Gastrocnemius medialis (tissue), 4 donors: ENCODE results near the gene PLXNC1. TPM values are rescaled to one million over a fixed set of nuclear protein-coding genes. Genes with fewer than 3 reads are reported as not detected.

Experiments
- ATAC-seq, 2 donors: fragments of 150-250 bp; one replicate each; pipeline ENCODE4 v1.9.1; 2016
- DNase-seq, 2 donors: peaks; one replicate each; pipeline ENCODE4 v3.0.0-alpha.2; 2019
- H3K27ac ChIP-seq, 4 donors: fragments of 200-600 bp; sonication (generic); 1 replicate in 1 of 4; 2 replicates in 3 of 4; pipeline ENCODE4 v1.5.1; 2016 to 2018; ENCODE audit warnings: mild to moderate bottlenecking in 2 of 4, moderate library complexity in 1 of 4
- H3K27me3 ChIP-seq, 3 donors: fragments of 200-600 bp; sonication (generic) in 2 of 3; 1 replicate in 1 of 3; 2 replicates in 2 of 3; pipeline versions ENCODE4 v1.5.1 to v1.6.0; 2016 to 2019; ENCODE audit warnings: mild to moderate bottlenecking in 1 of 3, moderate library complexity in 1 of 3
- H3K36me3 ChIP-seq, 2 donors: fragments of 200-600 bp; sonication (generic) in 1 of 2; one replicate each; pipeline ENCODE4 v1.5.1; 2017 to 2018
- H3K4me1 ChIP-seq, 2 donors: fragments of 200-600 bp; sonication (generic) in 1 of 2; one replicate each; pipeline ENCODE4 v1.5.1; 2016 to 2017; ENCODE audit warnings: mild to moderate bottlenecking in 2 of 2
- H3K4me3 ChIP-seq, 4 donors: fragments of 200-600 bp; sonication (generic) in 3 of 4; 1 replicate in 1 of 4; 2 replicates in 3 of 4; pipeline ENCODE4 v1.5.1; 2016 to 2019; ENCODE audit warnings: mild to moderate bottlenecking in 2 of 4
- H3K9me3 ChIP-seq, 3 donors: fragments of 200-600 bp; sonication (generic) in 2 of 3; 1 replicate in 1 of 3; 2 replicates in 2 of 3; pipeline ENCODE4 v1.5.1; 2016 to 2019
- POLR2A ChIP-seq, 2 donors: fragments of 450-650 bp; IDR thresholded peaks; one replicate each; pipeline ENCODE4 v1.6.1; 2017; ENCODE audit warnings: antibody characterized with exemption in 2 of 2, mild to moderate bottlenecking in 2 of 2, moderate library complexity in 2 of 2
- in situ Hi-C, 4 donors: fragments of 200-750 bp; cut with MboI; loops; one replicate each; pipeline versions ENCODE4 v1.15.0 to v1.8.0; 2017; ENCODE audit warnings: low sequenced_read_pairs in 4 of 4
- intact Hi-C: fragments of 100-400 bp; cut with DNase I; formaldehyde crosslinking; loops from one replicate; pipeline ENCODE4 v1.15.1; 2023; ENCODE audit warnings: low total_unique reads
- total RNA-seq, 4 donors: library from RNA; depleted of rRNA; stranded (reverse); fragments of >200 nt; gene quantifications; one replicate each; pipeline versions ENCODE4 v1.1.0 to v1.2.3, GENCODE V29; 2016
- TF ChIP-seq, protein P1 (sequence below), 5 experiments: fragments of 450-650 bp in 3 of 5; fragments of 200-600 bp in 2 of 5; sonication (generic) in 2 of 5; IDR thresholded peaks in 4 of 5; conservative IDR thresholded peaks in 1 of 5; 1 replicate in 4 of 5; 2 replicates in 1 of 5; pipeline ENCODE4 v1.5.1; 2016 to 2019; ENCODE audit warnings: antibody characterized with exemption in 5 of 5, mild to moderate bottlenecking in 3 of 5, moderate library complexity in 3 of 5

PLXNC1 gene
- total RNA-seq, 4 donors from 2014 or later: 0.62 to 2.2 (median 1.2) TPM

DNA sequence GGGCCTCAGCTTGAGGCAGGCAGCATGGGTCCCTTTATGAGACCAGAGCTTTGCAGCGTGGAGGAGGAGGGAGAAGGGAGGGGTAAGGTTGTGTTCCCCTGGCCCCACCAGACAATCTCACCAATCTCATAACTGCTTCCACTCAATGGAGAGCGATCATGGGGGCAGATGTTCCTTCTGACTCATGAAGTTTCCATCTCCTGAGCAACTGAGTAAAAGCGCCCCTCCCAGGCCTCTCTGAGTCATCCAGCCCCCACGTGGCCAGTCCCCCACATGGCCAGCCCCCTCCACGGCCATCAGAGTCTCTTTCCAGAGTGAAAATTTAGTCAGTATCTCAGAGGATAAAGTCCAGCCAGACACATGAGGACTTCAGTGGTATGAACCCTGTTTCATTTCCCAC, 39.2 kb upstream of the PLXNC1 start:
- ATAC-seq: no peak

DNA sequence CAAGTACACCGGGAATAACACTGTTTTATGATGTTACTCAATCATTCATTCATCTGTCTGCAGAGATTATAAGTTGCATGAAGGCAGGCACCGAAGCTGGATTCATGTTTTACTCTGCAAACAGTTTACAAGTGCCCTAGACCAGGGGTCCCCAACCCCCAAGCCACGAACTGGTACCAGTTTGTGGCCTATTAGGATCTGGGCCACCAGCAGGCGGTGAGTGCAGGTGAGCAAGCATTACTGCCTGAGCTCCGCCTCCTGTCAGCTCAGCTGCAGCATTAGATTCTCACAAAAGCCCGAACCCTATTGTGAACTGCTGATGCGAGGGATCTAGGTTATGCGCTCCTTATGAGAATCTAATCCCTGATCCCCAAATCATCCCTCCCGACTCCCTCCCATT, 38.1 kb upstream of the PLXNC1 start:
- Histone ChIP-seq H3K36me3 (no peaks in the 10 kb centered on the region), H3K4me3 (no peak overlapping the region), H3K27me3 (peaks cover 0 to 4% (median 0%) of the 10 kb centered on the region in 3 donors), H3K4me1 (no peaks in the 10 kb centered on the region), H3K9me3 (no peaks in the 10 kb centered on the region), H3K27ac (no peak overlapping the region)
- TF ChIP-seq, protein P1, sequence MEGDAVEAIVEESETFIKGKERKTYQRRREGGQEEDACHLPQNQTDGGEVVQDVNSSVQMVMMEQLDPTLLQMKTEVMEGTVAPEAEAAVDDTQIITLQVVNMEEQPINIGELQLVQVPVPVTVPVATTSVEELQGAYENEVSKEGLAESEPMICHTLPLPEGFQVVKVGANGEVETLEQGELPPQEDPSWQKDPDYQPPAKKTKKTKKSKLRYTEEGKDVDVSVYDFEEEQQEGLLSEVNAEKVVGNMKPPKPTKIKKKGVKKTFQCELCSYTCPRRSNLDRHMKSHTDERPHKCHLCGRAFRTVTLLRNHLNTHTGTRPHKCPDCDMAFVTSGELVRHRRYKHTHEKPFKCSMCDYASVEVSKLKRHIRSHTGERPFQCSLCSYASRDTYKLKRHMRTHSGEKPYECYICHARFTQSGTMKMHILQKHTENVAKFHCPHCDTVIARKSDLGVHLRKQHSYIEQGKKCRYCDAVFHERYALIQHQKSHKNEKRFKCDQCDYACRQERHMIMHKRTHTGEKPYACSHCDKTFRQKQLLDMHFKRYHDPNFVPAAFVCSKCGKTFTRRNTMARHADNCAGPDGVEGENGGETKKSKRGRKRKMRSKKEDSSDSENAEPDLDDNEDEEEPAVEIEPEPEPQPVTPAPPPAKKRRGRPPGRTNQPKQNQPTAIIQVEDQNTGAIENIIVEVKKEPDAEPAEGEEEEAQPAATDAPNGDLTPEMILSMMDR (IDR thresholded peaks at IDR 0.05 in 4 of 5, conservative IDR thresholded peaks at IDR 0.05 in 1 of 5): no peak
- no peak for TF ChIP-seq POLR2A (IDR thresholded peaks at IDR 0.05)
- intact Hi-C loops (no loop called here), in situ Hi-C loops (loop anchor here in 3 of 4 donors (25.0 kb wide), 1 partner anchor 1123 kb away; no protein-coding TSS in a partner anchor)
- DNase-seq: no peak
- no peak for ATAC-seq

More for the DNA sequence above, 39.2 kb upstream of the PLXNC1 start:
- intact Hi-C loops: no loop called here
- Histone ChIP-seq H3K36me3 (no peaks in the 10 kb centered on the region), H3K4me3 (no peak overlapping the region), H3K27me3 (peaks cover 0 to 4% (median 0%) of the 10 kb centered on the region in 3 donors), H3K4me1 (no peaks in the 10 kb centered on the region), H3K27ac (no peak overlapping the region), H3K9me3 (no peaks in the 10 kb centered on the region)
- DNase-seq: no peak
- in situ Hi-C loops: loop anchor here in 3 of 4 donors (25.0 kb wide), 1 partner anchor 1122 kb away; no protein-coding TSS in a partner anchor
- TF ChIP-seq POLR2A (IDR thresholded peaks at IDR 0.05): no peak
- TF ChIP-seq, protein P1 (IDR thresholded peaks at IDR 0.05 in 4 of 5, conservative IDR thresholded peaks at IDR 0.05 in 1 of 5): no peak

GRCh38 chr12:94111302-94111701, 37.1 kb upstream of the PLXNC1 start:
- Histone ChIP-seq H3K27ac (no peak overlapping the region), H3K36me3 (no peaks in the 10 kb centered on the region), H3K27me3 (peaks cover 0 to under 1% (median 0%) of the 10 kb centered on the region in 3 donors), H3K4me3 (no peak overlapping the region), H3K4me1 (no peaks in the 10 kb centered on the region), H3K9me3 (no peaks in the 10 kb centered on the region)
- intact Hi-C loops (no loop called here), in situ Hi-C loops (loop anchor here in 3 of 4 donors (25.0 kb wide), 1 partner anchor 1124 kb away; no protein-coding TSS in a partner anchor)
- TF ChIP-seq, protein P1 (IDR thresholded peaks at IDR 0.05 in 4 of 5, conservative IDR thresholded peaks at IDR 0.05 in 1 of 5): no peak
- TF ChIP-seq POLR2A (IDR thresholded peaks at IDR 0.05): no peak
- ATAC-seq (no peak), DNase-seq (no peak)

DNA sequence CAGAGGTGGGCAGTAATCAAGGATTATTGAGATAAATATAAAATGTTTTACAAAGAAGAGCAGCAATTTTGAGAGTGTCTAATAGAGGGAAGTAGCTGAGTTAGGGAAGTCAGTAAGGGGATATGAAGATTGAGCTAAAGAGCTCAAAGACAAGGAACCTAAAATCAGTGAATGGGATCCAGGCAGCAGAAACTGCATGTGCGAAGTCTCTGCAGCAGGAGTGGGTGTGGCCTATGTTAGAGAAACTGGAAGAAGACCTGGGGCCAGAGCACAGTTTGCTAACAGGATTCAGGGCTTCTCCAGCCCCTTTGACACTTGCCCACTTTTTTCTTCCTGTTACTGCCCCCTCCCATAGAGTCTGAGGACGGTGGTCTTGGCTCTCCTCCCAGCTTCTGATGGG, 36.3 kb upstream of the PLXNC1 start:
- Histone ChIP-seq H3K9me3 (no peaks in the 10 kb centered on the region), H3K4me3 (no peak overlapping the region), H3K27me3 (no peaks in the 10 kb centered on the region), H3K27ac (no peak overlapping the region), H3K4me1 (no peaks in the 10 kb centered on the region), H3K36me3 (no peaks in the 10 kb centered on the region)
- TF ChIP-seq POLR2A (IDR thresholded peaks at IDR 0.05): no peak
- TF ChIP-seq, protein P1 (IDR thresholded peaks at IDR 0.05 in 4 of 5, conservative IDR thresholded peaks at IDR 0.05 in 1 of 5): no peak
- ATAC-seq (no peak), DNase-seq (no peak)
- in situ Hi-C loops: loop anchor here in 3 of 4 donors (25.0 kb wide), 1 partner anchor 1125 kb away; no protein-coding TSS in a partner anchor
- intact Hi-C loops: no loop called here

- in situ Hi-C loops: loop anchor here in 3 of 4 donors (25.0 kb wide), 1 partner anchor 1127 kb away; no protein-coding TSS in a partner anchor
- TF ChIP-seq, protein P1 (IDR thresholded peaks at IDR 0.05 in 4 of 5, conservative IDR thresholded peaks at IDR 0.05 in 1 of 5): no peak
- no peak for TF ChIP-seq POLR2A (IDR thresholded peaks at IDR 0.05)
Observed at GRCh38 chr12:94114166-94114565, 34.2 kb upstream of the PLXNC1 start.

More at GRCh38 chr12:94114166-94114565, 34.2 kb upstream of the PLXNC1 start:
- no peaks in the 10 kb centered on the region for H3K27me3 ChIP-seq
- no peaks in the 10 kb centered on the region for H3K4me1 ChIP-seq
- ATAC-seq: no peak
- DNase-seq: no peak
- no peaks in the 10 kb centered on the region for H3K9me3 ChIP-seq
- intact Hi-C loops: no loop called here
- no peaks in the 10 kb centered on the region for H3K36me3 ChIP-seq
- H3K4me3 ChIP-seq: no peak overlapping the region
- H3K27ac ChIP-seq: no peak overlapping the region
